ENCODE data around the gene GTPBP1.

- TF ChIP-seq SUZ12 (IDR thresholded peaks at IDR 0.05; ENCODE audit: extremely low read depth, insufficient read depth, insufficient read length) = no peak
- no peak for TF ChIP-seq ZNF274 (IDR thresholded peaks at IDR 0.05; ENCODE audit: low read depth, low read length)
- no peak for TF ChIP-seq YY1 (IDR thresholded peaks at IDR 0.05; ENCODE audit: insufficient read depth, insufficient read length)
Observed at GRCh38 chr22:38740116-38740723, 34.5 kb downstream of the GTPBP1 start.
